HG02973 (cell line): ENCODE measurements around the gene NOL4L.

Experiments
- ATAC-seq: cut with Tn5 transposase; IDR thresholded peaks from one replicate; pipeline ENCODE4 v1.9.1; 2021; ENCODE audit warnings: moderate library complexity; ENCODE audit not compliant: unreplicated experiment

NOL4L gene

DNA sequence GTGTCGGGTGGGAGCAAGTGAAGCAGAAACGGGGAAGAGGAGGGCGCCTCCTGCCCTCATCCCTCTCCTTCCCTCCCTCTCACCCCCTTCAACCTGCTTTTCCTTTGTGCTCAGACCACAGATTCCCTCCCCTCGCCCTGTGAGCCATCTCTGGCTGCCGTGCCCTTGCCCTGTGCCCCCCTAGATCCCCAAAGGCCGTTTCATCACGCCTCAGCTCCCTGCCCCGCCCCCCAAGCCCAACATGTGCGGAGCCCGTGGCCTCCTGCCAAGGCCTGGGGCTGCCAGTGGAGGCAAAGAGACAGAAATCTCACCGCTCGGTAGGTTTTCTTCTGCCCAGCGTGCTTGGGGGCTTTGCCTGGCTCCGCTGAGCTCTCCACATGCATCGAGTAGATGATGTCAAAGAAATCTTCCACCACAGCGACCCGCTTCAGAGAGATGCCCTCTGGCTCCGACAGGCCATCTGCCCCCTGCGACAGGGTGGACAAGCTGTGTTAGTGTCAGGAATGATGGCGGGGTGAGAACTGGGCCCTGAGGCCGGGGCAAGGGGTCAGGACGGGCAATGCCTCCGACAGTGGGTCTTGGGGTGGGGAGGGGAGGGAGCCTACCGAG is 57.6 kb downstream of the NOL4L start:
- ATAC-seq, result no peak

GRCh38 chr20:32527052-32527446 is 58.1 kb downstream of the NOL4L start:
- ATAC-seq, result no peak

GRCh38 chr20:32526541-32526940 is 58.6 kb downstream of the NOL4L start:
- no peak for ATAC-seq

DNA sequence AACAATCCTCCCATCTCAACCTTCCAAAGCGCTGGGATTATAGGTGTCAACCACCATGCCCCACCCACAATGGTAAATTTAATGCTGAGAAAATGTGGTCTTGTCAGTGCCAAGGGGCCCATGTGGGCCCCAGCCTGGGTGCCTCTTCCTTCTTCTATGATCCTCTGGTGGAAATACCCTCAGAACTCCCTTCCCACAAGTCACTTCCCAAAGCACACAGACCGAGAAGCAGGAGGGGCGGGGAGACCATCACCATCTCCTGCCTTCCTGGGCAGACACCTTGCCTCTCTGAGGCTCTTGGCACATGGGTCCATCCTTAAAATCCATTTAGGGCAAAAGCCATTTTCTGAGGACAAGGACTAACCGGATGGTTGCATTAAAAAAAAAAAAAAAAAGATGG is 59.0 kb downstream of the NOL4L start:
- ATAC-seq, result no peak

GRCh38 chr20:32524829-32525501 is 60.2 kb downstream of the NOL4L start:
- ATAC-seq, result no peak

GRCh38 chr20:32523613-32524213 is 61.4 kb downstream of the NOL4L start:
- no peak for ATAC-seq

- no peak for ATAC-seq
Measured at GRCh38 chr20:32522776-32523612, 62.1 kb downstream of the NOL4L start.

DNA sequence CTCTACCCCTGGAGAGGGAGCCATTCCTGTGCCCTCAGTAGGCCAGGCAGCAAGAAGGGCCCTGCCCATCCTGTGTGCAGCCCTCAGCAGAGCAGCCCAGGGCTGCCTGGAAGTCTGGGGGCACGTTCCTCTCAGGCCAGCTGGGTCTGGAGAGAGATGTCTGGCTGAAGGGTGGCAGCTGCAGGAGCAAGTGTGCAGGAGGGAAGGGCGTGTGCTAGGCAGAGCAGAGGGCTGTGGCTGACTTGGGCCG is 62.7 kb downstream of the NOL4L start:
- ATAC-seq, result no peak

DNA sequence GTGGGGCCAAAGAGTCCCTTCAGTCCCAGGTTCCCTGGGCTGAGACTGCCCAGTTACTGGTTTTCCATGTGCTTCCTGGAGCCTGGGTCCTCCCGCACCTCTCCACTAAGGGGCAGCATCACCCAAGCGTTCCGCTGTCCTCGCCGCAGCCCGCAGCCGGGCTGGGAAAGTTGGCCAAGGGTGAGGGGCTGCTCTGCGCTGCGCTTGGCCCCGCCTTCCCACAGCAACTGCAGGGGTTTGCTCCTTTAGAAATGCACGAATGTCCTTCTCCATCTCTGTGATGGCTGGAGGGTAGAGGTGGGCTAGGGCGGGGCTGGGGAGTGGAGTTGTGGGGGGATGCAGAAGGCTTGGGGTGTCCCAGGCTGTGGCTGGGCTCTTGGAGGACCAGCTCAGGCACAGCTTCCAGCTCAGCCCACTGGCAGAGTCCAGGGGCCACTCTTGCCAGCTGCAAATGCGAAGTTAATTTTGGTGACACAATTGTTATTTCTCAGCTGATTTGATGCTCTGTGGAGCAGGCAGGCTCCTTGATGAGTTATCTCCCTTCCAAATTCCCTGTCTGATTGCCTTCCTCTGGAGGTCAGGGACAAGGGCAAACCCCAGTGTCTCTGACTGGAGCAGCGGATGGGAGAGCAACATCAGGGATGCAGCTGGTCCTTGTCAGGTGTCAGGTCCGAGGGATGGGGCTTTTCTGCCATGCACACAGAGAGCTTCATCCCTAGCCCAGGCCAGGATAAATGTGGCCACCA is 63.2 kb downstream of the NOL4L start:
- ATAC-seq, result no peak

DNA sequence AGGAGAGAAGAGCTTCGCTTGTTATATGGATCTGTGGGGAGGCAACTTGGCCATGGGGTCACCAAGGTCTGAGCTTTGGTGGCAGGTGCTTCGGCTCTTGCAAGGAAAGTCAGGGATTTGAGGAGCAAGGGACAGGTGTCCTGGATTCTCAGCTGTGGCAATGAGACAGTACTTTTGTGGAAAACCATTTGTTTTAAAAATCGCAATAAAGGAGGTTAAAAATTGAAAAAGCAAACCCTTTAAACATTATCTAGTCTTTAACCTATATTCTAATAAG is 64.3 kb downstream of the NOL4L start:
- ATAC-seq, result no peak

DNA sequence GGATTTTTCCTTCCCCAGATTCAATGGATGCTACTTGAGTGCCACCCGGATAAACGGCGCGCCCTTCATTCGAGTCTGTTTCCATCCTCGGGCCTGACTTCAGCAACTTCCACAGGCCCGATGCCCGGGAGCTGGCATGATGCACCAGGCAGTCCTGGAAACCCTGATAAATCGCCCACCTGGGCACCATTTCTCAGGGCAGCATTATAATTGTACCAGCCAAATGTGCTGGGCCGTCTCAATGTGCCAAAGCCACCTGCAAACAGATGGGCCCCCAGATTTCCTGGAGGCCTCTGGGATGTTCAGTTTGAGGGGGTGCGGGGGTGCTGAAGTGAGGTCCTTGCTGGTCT is 65.8 kb downstream of the NOL4L start:
- ATAC-seq, result no peak

DNA sequence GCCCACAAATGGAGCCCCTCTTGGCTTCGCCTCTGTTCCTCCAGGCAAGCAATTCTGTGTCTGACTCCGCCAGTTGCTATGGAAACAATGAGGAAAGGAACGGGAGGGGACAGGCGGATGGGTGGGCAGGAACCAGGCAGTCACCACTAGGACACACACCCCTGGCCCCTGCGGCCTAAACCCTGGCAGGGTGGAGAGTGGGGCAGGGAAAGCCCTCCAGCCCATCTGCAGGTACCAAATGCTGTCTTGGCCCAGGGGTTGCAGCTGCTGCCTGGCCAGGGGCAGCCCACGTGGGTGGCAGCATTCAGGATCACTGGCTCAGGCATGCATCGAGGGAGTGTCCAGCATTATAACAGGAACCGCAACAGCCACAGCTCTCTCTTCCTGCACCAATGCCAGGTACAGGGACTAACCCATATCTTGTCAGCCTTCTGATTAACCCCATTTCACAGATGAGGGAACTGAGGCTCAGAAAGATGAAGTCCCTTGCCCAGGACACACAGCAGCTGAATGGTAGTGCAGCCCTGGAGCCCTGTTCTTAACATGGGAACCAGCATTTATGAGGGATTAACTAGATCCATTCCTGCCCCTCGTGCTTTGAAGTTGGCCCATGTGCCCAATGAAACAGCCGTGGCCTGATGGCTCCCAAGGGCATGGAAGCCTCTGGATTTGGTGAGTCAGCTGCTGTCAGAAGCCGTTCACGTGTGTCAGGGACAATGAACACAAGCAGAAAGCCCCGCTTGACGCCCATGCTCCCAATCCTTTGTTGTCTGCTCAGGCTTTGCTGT is 66.3 kb downstream of the NOL4L start:
- no peak for ATAC-seq

GRCh38 chr20:32517914-32518592 is 67.1 kb downstream of the NOL4L start:
- no peak for ATAC-seq

- no peak for ATAC-seq
Measured at GRCh38 chr20:32517518-32517873, 67.6 kb downstream of the NOL4L start.

- no peak for ATAC-seq
Measured at GRCh38 chr20:32516583-32517517, 68.3 kb downstream of the NOL4L start.

GRCh38 chr20:32515631-32516101 is 69.5 kb downstream of the NOL4L start:
- no peak for ATAC-seq

- ATAC-seq, result no peak
Measured at GRCh38 chr20:32514760-32515159, 70.4 kb downstream of the NOL4L start.

DNA sequence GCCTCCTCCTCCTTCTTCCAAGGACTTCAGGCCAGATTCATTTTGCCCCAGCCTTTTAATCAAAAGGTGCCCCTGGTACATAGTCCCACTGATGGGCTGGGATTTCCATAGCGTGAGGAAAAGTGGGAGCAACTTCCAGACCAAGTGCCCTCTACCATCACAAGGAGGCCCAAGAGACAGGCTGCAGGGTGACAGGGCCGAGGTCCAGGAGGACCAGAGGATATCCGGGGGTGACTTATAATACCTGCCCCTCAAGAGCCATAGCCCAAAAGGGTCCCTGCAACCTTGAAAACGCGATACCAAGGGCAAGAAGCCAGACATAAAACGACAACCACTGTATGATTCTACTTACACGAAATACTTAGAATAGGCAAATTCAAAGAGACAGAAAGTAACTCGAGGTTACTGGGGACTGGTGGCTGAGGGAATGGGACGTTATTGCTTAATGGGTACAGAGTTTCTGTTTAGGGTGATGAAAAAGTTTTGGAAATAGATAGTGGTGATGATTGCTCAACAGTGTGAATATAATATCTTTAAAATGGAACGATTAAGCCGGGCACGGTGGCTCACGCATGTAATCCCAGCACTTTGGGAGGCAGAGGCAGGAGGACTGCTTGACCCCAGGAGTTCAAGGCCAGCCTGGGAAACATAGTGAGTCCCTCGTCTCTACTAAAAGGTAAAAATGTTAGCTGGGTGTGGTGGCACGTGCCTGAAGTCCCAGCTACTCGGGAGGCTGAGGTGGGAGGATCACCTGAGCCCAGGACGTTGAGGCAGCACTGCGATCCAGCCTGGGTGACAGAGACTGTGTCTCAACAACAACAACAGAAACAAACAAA is 71.9 kb downstream of the NOL4L start:
- no peak for ATAC-seq
